HepG2 (cell line): ENCODE measurements around the gene ADCY1. TPM values are rescaled to one million over a fixed set of nuclear protein-coding genes. Genes with fewer than 3 reads are reported as not detected.

ENCODE experiments used
- GTF3A ChIP-seq: sonication (generic); formaldehyde crosslinking; conservative IDR thresholded peaks from 2 replicates; pipeline ENCODE4 v1.4.0; 2020; ENCODE audit warnings: mild to moderate bottlenecking, missing genetic modification reagents
- IKZF4 ChIP-seq: sonication (generic); formaldehyde crosslinking; IDR thresholded peaks from 2 replicates; pipeline ENCODE4 v1.5.1; 2020; ENCODE audit warnings: borderline replicate concordance, mild to moderate bottlenecking, low read depth, missing genetic modification reagents; ENCODE audit errors: not compliant biosample characterization
- LRRFIP1 ChIP-seq: sonication (generic); formaldehyde crosslinking; conservative IDR thresholded peaks from 2 replicates; pipeline ENCODE4 v1.4.0; 2020; ENCODE audit warnings: missing genetic modification reagents
- MAF1 ChIP-seq: sonication (generic); formaldehyde crosslinking; IDR thresholded peaks from 2 replicates; pipeline ENCODE4 v1.5.0; 2020; ENCODE audit warnings: missing genetic modification reagents, borderline replicate concordance
- MIXL1 ChIP-seq: IDR thresholded peaks from 2 replicates; pipeline ENCODE4 v1.6.1; 2016
- NFYB ChIP-seq: sonication (generic); formaldehyde crosslinking; IDR thresholded peaks from 2 replicates; pipeline ENCODE4 v1.4.0; 2020; ENCODE audit warnings: missing genetic modification reagents
- NKX3-1 ChIP-seq: sonication (generic); formaldehyde crosslinking; IDR thresholded peaks from 2 replicates; pipeline ENCODE4 v1.5.0; 2020; ENCODE audit warnings: missing genetic modification reagents
- PCBP1 ChIP-seq: fragments of 200-400 bp; formaldehyde crosslinking; IDR thresholded peaks from 2 replicates; pipeline ENCODE4 v1.6.1; 2017; ENCODE audit warnings: mild to moderate bottlenecking, low read depth, low read length, borderline replicate concordance
- PLRG1 ChIP-seq: fragments of 450-650 bp; conservative IDR thresholded peaks from 2 replicates; pipeline ENCODE4 v1.6.1; 2016
- RCOR2 ChIP-seq: IDR thresholded peaks from 2 replicates; pipeline ENCODE4 v1.6.1; 2016; ENCODE audit warnings: missing biosample characterization, missing genetic modification reagents
- SNAPC5 ChIP-seq: sonication (generic); formaldehyde crosslinking; IDR thresholded peaks from 2 replicates; pipeline ENCODE4 v1.8.1; 2023; ENCODE audit warnings: mild to moderate bottlenecking, missing genetic modification reagents, borderline replicate concordance
- TIGD3 ChIP-seq: sonication (generic); formaldehyde crosslinking; IDR thresholded peaks from 2 replicates; pipeline ENCODE4 v1.5.1; 2020; ENCODE audit warnings: mild to moderate bottlenecking, missing genetic modification reagents, borderline replicate concordance
- ZFY ChIP-seq: sonication (generic); formaldehyde crosslinking; IDR thresholded peaks from 2 replicates; pipeline ENCODE4 v1.4.0; 2020; ENCODE audit warnings: missing genetic modification reagents
- ZNF224 ChIP-seq: sonication (generic); formaldehyde crosslinking; IDR thresholded peaks from 2 replicates; pipeline ENCODE4 v1.5.0; 2020; ENCODE audit warnings: mild to moderate bottlenecking, missing genetic modification reagents
- ZNF24 ChIP-seq: fragments of 450-650 bp; IDR thresholded peaks from 2 replicates; pipeline ENCODE4 v1.6.1; 2017; ENCODE audit warnings: antibody characterized with exemption, mild to moderate bottlenecking
- ZNF256 ChIP-seq: sonication (generic); formaldehyde crosslinking; conservative IDR thresholded peaks from 2 replicates; pipeline ENCODE4 v1.4.0; 2020; ENCODE audit warnings: missing genetic modification reagents
- ZNF761 ChIP-seq: sonication (generic); formaldehyde crosslinking; conservative IDR thresholded peaks from 2 replicates; pipeline ENCODE4 v1.4.0; 2020; ENCODE audit warnings: mild to moderate bottlenecking, missing genetic modification reagents
- ZNF792 ChIP-seq: IDR thresholded peaks from 2 replicates; pipeline ENCODE4 v1.6.1; 2016
- ZNF816 ChIP-seq: sonication (generic); formaldehyde crosslinking; IDR thresholded peaks from 2 replicates; pipeline ENCODE4 v1.8.0; 2022; ENCODE audit warnings: missing genetic modification reagents, mild to moderate bottlenecking, borderline replicate concordance
- polyA plus RNA-seq, 8 experiments: library from polyadenylated mRNA; depleted of rRNA in 3 of 8; stranded (reverse) in 7 of 8; unstranded in 1 of 8; fragments of >200 nt; fragmentation: Illumina TruSeq in 4 of 8; extraction: Trizol in 4 of 8; gene quantifications; 2 replicates each; pipeline versions ENCODE4 v1.2.1 to v1.2.3, GENCODE V29; 2011 to 2016; ENCODE audit warnings: low read depth in 4 of 8, missing spikeins in 1 of 8, mixed read lengths in 1 of 8; ENCODE audit not compliant: insufficient read depth in 1 of 8
- total RNA-seq, 5 experiments: library from RNA; depleted of rRNA; stranded (reverse); fragments of >200 nt; fragmentation: Illumina TruSeq; extraction: Trizol; gene quantifications; 2 replicates each; pipeline ENCODE4 v1.2.3, GENCODE V29; 2016; ENCODE audit warnings: low read depth in 1 of 5
- TF ChIP-seq, protein P1 (sequence below): sonication (generic); formaldehyde crosslinking; IDR thresholded peaks from 2 replicates; pipeline ENCODE4 v1.8.1; 2023; ENCODE audit warnings: mild to moderate bottlenecking, missing genetic modification reagents
- TF ChIP-seq, protein P2 (sequence below): sonication (generic); formaldehyde crosslinking; IDR thresholded peaks from 2 replicates; pipeline ENCODE4 v1.5.1; 2020; ENCODE audit warnings: mild to moderate bottlenecking, missing genetic modification reagents, borderline replicate concordance

ADCY1 gene
- total and polyA plus RNA-seq, 2 of the 13 experiments (the other 11 are each of a cell fraction or from before 2014, with no cell fraction given), result 0.80 to 1.2 TPM

DNA sequence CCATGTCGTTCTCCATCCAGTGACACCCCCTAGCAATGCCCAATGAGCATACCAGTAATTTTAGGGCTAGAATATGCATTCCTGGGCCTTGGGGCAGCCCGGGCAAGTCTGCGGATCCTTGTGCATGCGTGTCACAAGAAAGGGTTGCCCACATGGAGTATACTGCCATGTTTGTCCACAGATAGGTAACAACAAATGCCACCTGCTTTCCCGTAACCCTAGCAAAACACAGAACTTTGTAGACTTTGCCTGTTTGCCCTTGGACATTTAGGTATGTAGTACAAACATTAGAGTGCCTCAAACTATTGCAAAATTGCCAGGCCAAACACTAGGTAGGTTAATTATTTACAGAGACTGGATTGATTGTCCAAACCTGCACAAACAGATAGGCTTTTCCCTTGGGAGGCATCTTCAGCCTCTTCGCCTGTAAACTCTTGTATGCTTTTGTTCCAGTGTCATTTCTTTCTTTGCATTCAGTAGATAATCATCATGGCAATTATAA lies 117.0 kb downstream of the ADCY1 start (continued):
- TF ChIP-seq, protein P1, sequence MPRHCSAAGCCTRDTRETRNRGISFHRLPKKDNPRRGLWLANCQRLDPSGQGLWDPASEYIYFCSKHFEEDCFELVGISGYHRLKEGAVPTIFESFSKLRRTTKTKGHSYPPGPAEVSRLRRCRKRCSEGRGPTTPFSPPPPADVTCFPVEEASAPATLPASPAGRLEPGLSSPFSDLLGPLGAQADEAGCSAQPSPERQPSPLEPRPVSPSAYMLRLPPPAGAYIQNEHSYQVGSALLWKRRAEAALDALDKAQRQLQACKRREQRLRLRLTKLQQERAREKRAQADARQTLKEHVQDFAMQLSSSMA (CRISPR knock-in tag), result peak; percentile 44; the same call in 1 of the 2 replicates
- TF ChIP-seq NFYB (CRISPR knock-in tag) (no peak), ZNF761 (CRISPR knock-in tag) (peak; percentile 88; the same call in 1 of the 2 replicates), PLRG1 (no peak), NKX3-1 (peak; percentile 88; the same call in 1 of the 2 replicates), MIXL1 (CRISPR knock-in tag) (peak; percentile 98), SNAPC5 (CRISPR knock-in tag) (no peak), RCOR2 (CRISPR knock-in tag) (peak; percentile 88), TIGD3 (CRISPR knock-in tag) (no peak), GTF3A (no peak), ZNF224 (CRISPR knock-in tag) (no peak), IKZF4 (CRISPR knock-in tag) (peak; percentile 48), MAF1 (CRISPR knock-in tag) (no peak), PCBP1 (no peak), ZNF24 (peak; percentile 53; the same call in 1 of the 2 replicates), ZFY (CRISPR knock-in tag) (peak; percentile 61), LRRFIP1 (no peak), ZNF816 (CRISPR knock-in tag) (peak; percentile 95; the same call in 1 of the 2 replicates), ZNF792 (CRISPR knock-in tag) (peak; percentile 78), ZNF256 (peak; percentile 57; the same call in 1 of the 2 replicates)
- TF ChIP-seq, protein P2, sequence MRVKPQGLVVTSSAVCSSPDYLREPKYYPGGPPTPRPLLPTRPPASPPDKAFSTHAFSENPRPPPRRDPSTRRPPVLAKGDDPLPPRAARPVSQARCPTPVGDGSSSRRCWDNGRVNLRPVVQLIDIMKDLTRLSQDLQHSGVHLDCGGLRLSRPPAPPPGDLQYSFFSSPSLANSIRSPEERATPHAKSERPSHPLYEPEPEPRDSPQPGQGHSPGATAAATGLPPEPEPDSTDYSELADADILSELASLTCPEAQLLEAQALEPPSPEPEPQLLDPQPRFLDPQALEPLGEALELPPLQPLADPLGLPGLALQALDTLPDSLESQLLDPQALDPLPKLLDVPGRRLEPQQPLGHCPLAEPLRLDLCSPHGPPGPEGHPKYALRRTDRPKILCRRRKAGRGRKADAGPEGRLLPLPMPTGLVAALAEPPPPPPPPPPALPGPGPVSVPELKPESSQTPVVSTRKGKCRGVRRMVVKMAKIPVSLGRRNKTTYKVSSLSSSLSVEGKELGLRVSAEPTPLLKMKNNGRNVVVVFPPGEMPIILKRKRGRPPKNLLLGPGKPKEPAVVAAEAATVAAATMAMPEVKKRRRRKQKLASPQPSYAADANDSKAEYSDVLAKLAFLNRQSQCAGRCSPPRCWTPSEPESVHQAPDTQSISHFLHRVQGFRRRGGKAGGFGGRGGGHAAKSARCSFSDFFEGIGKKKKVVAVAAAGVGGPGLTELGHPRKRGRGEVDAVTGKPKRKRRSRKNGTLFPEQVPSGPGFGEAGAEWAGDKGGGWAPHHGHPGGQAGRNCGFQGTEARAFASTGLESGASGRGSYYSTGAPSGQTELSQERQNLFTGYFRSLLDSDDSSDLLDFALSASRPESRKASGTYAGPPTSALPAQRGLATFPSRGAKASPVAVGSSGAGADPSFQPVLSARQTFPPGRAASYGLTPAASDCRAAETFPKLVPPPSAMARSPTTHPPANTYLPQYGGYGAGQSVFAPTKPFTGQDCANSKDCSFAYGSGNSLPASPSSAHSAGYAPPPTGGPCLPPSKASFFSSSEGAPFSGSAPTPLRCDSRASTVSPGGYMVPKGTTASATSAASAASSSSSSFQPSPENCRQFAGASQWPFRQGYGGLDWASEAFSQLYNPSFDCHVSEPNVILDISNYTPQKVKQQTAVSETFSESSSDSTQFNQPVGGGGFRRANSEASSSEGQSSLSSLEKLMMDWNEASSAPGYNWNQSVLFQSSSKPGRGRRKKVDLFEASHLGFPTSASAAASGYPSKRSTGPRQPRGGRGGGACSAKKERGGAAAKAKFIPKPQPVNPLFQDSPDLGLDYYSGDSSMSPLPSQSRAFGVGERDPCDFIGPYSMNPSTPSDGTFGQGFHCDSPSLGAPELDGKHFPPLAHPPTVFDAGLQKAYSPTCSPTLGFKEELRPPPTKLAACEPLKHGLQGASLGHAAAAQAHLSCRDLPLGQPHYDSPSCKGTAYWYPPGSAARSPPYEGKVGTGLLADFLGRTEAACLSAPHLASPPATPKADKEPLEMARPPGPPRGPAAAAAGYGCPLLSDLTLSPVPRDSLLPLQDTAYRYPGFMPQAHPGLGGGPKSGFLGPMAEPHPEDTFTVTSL (CRISPR knock-in tag), result peak; percentile 97
